Measurements from ENCODE around the gene KRT35.
"Not testable (repeated sequence)": the region's sequence is repeated elsewhere in the genome, so short reads cannot be mapped to it uniquely, and the experiment has no call there.

KRT35 gene

DNA sequence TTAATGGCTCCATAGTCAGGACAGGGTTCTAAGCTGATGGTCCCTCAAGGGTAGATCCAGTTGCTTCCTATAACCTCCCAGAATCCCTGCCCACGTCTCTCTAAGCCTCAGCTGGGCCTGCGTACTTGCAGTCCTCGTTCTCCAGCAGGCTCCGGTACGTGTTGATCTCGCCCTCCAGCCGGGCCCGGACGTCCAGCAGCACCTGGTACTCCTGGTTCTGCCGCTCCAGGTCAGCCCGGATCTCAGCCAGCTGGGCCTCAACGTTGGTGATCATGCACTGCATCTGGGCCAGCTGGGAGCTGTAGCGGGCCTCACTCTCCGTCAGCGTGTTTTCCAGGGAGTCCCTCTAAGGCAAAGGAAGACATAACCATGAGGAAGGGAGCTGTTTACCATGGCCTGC lies 18.2 kb downstream of the KRT35 start:
- no peak for DNase-seq (ENCODE audit: low read depth in 2 of 3, low spot score in 1 of 3)

DNA sequence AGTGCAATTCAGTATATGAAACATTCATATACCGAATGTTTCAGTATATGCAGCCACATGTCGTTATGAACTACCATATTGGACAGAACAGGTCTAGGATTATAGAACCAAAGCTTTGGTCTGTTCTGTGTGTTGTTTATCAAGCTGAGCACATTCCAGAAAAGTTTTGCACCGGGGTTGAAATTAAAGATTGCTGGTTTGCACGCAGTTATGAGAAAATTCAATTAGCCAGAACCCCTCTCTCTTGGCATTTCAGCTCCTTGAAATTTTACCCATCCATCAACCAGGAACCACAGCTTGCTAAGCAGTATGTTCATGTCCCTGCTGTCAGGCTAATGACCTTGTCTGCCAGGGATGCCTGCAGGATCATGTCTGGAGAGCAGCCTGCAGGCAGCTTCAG lies 23.3 kb downstream of the KRT35 start:
- no peak for DNase-seq (ENCODE audit: low read depth in 2 of 3, low spot score in 1 of 3)

DNA sequence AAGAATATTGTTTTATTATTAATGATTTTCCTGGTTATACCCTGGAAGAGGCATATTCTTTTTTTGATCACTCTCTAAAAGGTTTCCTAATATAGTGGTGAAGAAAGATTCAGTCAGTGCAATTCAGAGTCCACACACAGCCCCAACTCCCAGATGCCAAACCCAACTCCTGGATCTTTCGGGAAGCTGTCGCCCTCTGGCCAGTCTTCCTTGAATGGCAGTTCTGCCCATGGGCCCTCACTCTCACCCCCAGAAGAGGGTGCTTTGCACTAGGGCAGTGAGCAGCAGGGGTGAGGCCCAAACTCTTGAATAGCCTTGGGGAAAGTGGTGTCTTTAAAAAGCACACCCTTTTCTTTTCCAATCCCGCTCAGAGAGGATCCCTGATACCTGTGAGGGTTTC lies 24.7 kb downstream of the KRT35 start:
- no peak for DNase-seq (ENCODE audit: low read depth in 2 of 3, low spot score in 1 of 3)

DNA sequence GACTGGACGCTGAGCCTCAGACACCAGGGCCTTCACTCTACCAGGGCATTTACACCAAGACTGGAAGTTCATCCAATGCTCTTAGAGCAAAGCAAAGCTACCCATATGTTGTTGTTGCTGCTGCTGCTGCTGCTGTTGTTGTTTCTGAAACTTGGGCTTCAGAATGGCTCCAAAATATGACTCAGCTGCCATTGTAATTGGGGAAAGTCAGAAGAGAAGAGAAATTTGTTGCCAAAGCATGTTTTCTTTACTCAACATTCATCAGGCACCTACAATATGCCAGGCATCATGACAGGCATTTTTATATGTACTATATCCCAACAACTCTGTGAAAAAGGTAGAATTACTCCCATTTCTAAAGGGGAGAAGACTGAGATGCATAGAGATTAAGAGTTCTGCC lies 25.7 kb downstream of the KRT35 start:
- no peak for DNase-seq (ENCODE audit: low read depth in 2 of 3, low spot score in 1 of 3)

DNA sequence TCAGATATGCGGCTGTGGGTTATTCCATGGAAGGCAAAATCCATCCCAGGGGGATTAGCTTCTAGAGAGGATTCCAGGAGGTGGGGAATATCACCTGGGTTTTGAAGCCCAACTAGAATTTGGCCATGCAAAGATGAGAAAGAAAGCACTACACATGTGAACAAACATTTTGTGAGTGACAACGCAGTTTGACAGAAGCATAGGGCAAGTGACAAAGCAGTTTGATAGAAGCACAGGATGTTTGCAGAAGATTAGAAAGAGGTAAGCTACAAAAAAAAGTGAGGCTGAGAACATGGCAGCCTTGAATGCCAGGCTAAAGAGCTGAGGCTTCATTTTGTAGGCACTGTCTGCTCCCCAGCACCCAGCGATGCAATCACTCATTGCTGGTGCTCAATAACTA lies 27.9 kb downstream of the KRT35 start:
- no peak for DNase-seq (ENCODE audit: low read depth in 2 of 3, low spot score in 1 of 3)

DNA sequence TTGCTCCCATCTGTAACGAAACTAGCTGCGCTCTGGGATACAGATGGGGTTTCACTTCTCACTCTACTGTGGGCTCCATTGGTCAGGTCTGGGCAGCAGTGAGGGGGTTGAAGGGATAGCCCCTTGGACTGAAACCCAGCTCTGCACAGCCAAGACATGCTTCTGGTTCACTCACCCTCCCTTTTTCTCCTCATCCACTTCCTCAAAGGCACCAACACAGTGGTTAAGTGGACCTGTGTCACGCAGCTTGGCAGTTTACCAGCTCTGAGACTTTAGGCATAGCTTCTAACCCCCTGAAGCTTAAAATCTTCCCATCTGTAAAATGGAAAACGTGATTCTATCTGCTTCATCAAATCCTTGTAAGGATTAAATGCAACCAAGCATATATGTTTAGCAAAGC lies 28.7 kb downstream of the KRT35 start:
- no peak for DNase-seq (ENCODE audit: low read depth in 2 of 3, low spot score in 1 of 3)

DNA sequence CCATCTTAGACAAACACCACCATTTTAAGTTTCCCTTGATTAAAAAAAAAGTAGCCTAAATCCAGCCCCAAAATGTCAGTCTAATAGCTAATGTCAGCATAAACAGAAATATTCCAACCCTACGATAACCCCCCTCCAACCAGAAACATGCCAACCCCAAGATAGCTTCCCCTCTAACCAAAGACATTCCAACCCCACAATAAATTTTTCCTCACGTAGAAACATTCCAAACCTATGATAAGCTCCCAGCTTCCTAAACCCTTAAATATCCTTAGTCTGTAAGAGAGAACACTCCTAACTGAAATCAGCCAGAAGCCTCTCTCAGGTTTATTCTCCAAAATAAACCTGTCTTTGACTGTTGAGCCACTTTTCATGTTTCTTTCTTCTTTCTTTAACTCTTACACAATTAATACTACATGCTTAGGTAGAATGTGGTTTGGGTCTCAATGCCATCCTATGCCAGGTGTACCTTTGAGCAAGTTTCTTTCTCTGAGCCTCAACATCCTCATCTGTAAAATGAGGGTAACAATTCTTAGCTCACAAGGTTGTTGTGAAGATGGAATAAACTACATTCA lies 29.7 kb downstream of the KRT35 start:
- no peak for DNase-seq (ENCODE audit: low read depth in 2 of 3, low spot score in 1 of 3)

DNA sequence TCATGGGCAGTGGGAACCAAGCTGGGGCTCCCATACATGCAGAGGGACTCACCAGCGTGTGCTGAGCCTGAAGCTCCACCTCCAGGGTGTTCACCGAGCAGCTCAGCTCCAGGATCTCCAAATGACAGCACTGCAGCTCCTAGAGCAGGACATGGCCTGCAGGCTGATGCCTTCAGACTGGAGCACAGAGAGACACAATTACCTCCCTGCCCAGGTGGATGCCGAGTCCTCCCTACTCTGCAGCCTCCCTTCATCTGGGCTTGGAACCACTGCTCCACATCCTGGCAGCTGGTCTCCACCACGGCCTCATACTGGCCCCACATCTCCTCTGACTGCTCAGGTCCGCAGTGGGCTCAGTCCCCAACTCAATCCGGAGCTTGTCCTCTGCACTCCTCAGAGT lies 31.9 kb downstream of the KRT35 start:
- DNase-seq (ENCODE audit: low read depth in 2 of 3, low spot score in 1 of 3), result no peak

DNA sequence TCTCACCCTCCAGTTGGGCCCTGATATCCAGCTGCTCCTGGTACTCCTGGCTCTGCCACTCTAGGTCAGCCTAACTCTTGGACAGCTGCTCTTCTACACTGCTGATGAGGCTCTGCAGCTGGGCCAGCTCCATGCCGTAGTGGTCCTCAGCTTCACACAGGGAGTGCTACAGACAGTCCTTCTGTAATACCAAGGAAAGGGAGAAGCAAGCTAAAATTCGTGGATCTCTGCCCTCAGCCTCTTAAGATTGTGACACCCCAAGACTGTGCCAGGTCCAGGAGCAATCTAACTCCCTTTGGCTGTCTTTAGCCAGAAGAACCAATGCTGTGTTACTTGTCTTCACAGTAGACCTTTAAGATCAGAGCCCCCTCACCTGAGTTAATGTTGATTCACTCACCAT lies 32.4 kb downstream of the KRT35 start:
- DNase-seq (ENCODE audit: low read depth in 2 of 3, low spot score in 1 of 3), result no peak

DNA sequence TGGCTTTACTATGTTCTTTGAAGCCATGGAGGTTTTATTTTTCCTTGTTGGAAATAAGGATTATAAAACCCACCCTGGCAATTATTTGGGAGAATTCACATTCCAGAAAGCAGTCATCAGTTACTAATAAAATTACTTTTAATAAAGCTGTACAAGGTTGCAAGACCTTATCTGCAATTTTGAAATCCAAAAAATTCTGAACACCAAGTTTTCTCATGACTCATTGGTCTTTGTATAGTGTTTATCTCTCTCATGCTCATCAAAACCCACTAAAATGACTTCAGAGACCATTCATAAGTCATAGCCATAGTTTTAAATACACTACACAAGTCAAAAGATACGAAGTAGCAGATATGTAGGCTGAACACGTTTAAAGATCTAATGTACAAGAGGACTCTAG lies 34.1 kb downstream of the KRT35 start:
- no peak for DNase-seq (ENCODE audit: low read depth in 2 of 3, low spot score in 1 of 3)

DNA sequence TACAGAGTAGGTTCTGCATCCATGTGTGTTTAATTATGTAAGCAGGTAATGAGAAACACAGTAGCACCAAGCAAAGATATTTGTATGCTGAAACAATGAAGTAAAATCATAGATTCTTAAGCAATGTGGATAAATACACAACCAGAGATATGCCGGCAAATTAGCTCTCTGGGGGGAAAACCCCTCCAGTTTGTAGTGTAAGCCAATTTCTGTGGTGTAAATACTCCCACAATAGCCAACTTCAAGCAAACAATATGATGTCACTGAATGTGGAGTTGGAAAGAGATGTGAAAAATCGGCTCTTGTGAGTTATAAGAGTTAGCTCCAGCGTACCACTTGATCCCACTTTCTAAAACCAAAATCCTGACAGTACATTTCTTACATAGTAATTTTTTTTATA lies 36.3 kb downstream of the KRT35 start:
- DNase-seq (ENCODE audit: low read depth in 2 of 3, low spot score in 1 of 3), result no peak

DNA sequence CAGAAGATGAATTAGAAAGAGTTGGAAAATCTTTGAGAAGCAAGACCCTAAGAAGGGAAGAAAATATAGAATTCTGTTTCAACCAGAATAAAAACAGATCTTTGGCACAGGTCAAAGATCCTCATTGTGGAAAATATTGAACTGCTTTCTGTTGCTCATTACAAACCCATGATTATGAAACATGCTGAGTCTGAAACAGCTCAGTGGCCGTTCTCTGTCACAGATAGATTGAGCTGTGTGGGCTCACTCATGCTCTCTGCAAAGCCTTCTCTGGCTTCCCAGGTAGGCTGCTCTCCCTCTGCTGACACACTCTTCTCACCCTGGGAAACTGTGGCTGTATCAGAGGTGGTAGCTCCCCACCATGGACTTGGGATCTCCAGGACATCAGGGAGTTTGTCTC lies 36.8 kb downstream of the KRT35 start:
- DNase-seq (ENCODE audit: low read depth in 2 of 3, low spot score in 1 of 3), result no peak

DNA sequence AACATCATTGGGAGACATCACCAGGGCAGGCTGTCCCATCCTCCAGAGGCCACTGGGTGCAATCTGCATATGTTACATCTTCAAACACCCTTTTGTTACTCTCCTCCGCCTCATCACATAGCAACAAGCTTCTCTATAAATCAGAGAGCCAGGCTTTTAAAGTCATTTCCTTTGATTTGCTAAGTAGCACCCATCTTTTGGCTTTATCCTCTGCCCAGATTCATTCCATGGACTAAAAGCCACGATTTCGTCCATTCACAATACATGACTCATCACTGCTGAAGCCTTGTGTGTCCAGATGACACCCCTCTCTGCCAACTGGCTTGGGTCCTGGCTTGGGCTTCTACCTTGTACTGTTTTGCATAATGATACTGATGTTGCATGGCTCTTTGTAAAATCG lies 38.2 kb downstream of the KRT35 start:
- no peak for DNase-seq (ENCODE audit: low read depth in 2 of 3, low spot score in 1 of 3)

DNA sequence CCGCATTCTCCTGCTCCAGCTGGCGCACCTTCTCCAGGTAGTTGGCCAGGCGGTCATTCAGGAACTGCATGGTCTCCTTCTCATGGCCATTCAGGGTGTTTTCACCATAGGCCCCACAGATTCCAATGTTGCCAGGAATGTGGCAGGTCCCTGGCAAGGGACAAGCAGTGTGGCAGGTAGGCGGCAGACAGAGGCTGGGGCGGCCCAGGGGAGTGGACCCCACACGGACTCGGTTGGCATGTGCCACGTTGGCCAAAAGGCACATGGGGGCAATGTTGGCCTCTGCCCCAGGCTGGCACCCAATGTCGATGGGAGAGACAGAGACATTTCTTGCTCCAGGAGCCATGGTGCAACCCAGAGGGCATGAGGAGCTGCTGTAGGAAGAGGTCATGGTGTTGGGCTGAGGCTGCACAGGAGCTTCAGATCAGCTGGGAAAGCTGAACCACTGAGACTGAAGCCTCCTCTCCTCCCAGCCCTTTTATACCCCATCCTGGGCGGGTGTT lies 40.4 kb downstream of the KRT35 start, which contains the start of gene KRT38:
Gene KRT38, minus strand, starts transcription at position 453 of the 503 bp plus-strand sequence. Its CDS starts 62 bp downstream, at position 391.
- DNase-seq (ENCODE audit: low read depth in 2 of 3, low spot score in 1 of 3), result no peak

DNA sequence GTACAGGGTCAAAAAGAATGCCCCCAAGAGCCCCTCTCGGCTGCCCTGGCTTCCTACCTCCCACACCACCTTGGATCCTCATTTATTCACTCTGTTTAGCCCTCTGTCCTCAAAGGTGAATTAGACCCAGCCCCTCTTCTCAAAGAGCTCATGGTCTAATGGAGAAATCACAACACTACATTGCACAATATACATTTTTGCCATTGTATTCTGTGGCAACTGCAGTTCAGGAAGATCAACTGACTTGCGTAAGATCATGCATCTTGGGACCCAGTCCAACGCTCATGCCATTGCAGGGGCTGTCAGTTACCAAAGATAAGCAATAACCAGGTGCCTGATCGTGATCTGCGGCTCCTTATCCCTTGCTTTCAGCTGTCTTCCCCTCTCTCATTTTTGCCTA lies 41.6 kb downstream of the KRT35 start:
- DNase-seq (ENCODE audit: low read depth in 2 of 3, low spot score in 1 of 3), result no peak

DNA sequence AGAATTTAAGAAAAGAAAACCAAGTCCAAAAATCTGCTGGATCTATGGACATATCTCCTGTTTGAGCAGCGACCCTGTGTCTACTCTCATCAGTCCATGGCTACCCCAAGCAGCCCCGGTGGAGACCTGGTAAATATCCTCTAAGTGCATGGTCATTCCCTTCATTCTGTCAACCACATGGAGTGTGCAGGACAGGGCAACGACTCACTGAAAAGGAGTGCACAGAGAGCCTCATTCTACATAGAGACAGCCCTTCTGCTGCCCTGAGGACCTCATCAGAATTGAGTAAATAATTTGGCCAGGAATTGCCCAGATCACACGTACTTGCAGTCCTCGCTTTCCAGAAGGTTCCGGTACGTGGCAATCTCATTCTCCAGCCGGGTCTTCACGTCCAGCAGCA lies 43.2 kb downstream of the KRT35 start:
- DNase-seq (ENCODE audit: low read depth in 2 of 3, low spot score in 1 of 3), result no peak

DNA sequence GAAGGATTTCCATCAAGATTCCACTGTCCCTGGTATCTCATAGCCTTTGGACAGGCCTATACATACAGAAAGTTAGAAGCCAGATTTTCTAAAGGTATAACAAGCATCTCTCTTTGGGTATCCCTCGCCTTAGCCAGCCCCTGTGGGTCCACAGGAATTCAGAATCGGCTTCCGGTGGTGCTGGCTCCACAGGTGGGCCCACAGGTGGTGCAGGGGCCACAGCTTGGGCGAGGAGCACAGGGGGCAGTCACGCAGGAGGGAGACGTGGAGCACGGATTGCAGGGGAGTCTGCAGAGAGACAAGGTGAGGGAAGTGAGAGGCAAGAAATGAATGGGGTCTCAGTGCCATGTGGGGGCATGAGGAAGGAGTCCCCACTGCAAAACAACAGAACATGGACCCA lies 43.7 kb downstream of the KRT35 start:
- no peak for DNase-seq (ENCODE audit: low read depth in 2 of 3, low spot score in 1 of 3)

DNA sequence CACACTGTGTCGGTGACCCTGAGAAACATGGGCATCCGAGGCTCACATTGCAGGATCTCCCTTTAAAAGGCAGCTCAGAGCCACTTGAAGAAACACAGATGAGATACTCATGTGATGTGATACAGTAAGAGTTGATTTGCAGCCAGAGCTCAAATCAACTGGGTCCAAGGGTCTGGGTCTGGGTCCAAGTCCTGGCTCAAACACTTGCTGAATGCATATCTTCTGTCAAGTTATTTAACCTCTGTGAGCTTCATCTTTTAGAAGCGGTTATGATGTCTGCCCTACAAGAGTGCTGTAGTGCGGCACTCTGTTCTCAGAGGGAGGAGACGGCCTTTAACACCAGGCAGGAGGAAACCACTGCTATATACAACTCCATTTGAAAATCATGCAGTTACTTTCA lies 46.5 kb downstream of the KRT35 start:
- no peak for DNase-seq (ENCODE audit: low read depth in 2 of 3, low spot score in 1 of 3)

DNA sequence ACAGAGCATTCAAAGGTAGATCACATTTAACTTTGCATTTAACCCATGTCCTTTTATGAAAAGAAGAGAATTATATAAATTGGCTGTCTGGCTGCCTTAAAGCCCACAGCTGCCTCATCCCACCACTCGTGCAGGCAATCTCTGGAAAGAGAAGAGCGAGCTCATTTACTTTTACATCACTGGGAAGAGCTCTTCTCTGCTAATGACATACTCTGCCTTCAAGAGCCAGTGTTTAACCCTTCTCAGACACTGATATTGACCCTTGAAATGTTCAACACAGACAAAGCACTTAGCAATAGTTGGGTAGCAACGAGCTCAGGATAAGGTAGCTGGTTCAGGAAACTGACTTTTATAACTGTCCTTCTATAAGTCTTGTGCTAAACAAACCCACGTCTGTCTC lies 46.9 kb downstream of the KRT35 start:
- no peak for DNase-seq (ENCODE audit: low read depth in 2 of 3, low spot score in 1 of 3)

DNA sequence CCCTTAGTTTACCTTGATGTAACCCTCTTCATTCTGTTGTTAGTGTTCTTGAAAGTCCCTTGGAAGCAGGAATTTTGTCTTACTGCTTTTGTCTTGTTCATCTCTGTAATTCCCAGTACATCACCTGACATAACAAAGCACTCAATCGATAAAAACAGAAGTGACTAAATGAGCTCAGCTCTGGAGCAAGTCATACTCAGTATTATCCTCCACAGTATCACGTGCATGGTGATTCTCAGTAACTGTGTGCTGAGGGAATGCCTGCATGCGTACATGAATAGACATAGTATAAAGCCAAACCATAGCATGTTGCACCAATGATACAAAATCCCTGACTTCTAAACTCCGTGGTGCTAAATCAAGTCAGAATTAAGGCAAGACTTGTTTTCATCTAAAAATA lies 47.4 kb downstream of the KRT35 start:
- no peak for DNase-seq (ENCODE audit: low read depth in 2 of 3, low spot score in 1 of 3)

DNA sequence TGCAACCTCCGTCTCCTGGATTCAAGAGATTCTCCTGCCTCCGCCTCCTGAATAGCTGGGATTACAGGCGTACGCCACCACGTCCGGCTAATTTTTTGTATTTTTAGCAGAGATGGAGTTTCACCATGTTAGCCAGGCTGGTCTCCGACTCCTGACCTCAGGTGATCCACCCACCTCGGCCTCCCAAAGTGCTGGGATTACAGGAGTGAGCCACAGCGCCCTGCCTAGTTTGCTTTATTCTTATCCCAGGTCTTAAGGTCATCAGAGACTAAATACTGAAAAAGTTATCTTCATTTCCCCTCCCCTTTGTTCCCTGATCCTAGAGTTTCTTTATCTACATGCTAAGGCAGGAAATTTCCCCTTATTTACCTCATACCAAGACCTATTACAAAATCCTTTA lies 50.6 kb downstream of the KRT35 start:
- not testable (repeated sequence) for DNase-seq (ENCODE audit: low read depth in 2 of 3, low spot score in 1 of 3)

DNA sequence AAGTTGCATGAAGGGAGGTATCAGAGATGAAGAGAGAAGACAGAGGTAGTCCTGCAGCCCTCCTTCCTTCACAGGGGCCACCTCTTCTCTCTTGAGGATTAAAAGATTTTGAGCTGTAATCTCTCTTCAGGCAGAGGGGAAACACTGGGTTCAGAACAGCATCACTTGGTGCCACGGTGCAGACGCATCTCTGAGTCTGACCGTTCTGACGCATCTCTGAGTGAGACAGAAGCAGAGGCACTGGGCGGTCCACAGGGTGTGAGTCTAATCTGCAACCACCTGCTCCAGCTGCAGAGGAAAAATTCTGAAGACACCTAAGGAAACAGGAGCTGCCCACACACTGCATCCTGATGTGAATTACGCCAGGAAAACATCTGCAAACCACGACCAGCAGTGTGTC lies 51.3 kb downstream of the KRT35 start:
- no peak for DNase-seq (ENCODE audit: low read depth in 2 of 3, low spot score in 1 of 3)

DNA sequence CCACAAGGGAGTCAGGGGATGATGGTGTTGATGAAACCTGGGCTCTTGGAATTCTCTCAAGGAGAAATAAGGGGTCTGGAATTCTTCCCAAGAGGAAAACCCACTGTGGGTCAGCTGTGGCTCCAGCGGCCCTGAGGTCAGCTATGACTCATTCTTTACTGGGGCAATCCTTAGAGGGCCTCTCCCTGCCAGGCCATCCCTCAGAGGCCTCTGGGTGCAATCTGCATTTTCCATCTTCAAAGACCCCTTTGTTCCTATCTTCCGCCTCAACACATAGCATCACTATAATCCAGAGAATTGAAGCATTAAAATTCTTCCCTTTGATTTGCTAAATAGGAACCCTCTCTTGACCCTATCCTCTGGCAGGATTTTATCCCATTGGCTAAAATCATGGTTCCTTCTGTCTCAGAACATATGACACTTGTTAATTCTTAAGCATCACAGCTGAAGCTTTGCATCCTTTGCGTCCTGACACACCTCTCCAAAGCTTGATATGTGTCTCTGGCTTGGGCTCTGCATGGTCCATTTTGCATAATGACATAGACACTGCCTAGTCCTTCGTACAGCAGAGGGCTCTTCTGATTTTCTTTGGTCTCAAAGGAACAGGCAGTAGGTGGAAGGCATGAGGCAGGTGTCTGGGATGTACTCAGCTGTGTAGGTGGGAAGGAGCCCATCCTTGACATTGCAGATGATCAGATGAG lies 52.2 kb downstream of the KRT35 start:
- no peak for DNase-seq (ENCODE audit: low read depth in 2 of 3, low spot score in 1 of 3)

Data from stimulated activated CD4-positive, alpha-beta T cell treated with anti-CD3 and anti-CD28 coated beads, Interleukin-12 subunit alpha, Interleukin-12 subunit beta, amount 100 ng/mL, for 48 hours (primary cell).